NCI-H345 treated with DMSO at 0.1 percent for 48 hours (cell line): Measurements from ENCODE around the gene TSG101.

Source experiments
- DNase-seq: peaks from one replicate; lab custom pipeline; 2025; ENCODE audit not compliant: unreplicated experiment; lab: John Stamatoyannopoulos, UW

Gene TSG101

GRCh38 chr11:18495271-18495670 is 31.5 kb downstream of the TSG101 start:
- no peak for DNase-seq

- no peak for DNase-seq
Observed at GRCh38 chr11:18493310-18493709, 33.4 kb downstream of the TSG101 start.

GRCh38 chr11:18492888-18493287 is 33.9 kb downstream of the TSG101 start:
- DNase-seq: no peak

- DNase-seq: no peak
Observed at GRCh38 chr11:18491924-18492323, 34.8 kb downstream of the TSG101 start.

- no peak for DNase-seq
Observed at GRCh38 chr11:18490736-18491485, 35.8 kb downstream of the TSG101 start.

- DNase-seq: no peak
Observed at GRCh38 chr11:18490319-18490718, 36.4 kb downstream of the TSG101 start.

- DNase-seq: no peak
Observed at GRCh38 chr11:18485913-18486528, 40.7 kb downstream of the TSG101 start.

GRCh38 chr11:18479063-18479462 is 47.7 kb downstream of the TSG101 start:
- no peak for DNase-seq

GRCh38 chr11:18472587-18472986 is 54.2 kb downstream of the TSG101 start:
- DNase-seq: no peak

GRCh38 chr11:18471995-18472394 is 54.7 kb downstream of the TSG101 start:
- no peak for DNase-seq

- no peak for DNase-seq
Observed at GRCh38 chr11:18468961-18469360, 57.8 kb downstream of the TSG101 start.

- DNase-seq: no peak
Observed at GRCh38 chr11:18468059-18468458, 58.7 kb downstream of the TSG101 start.

- DNase-seq: no peak
Observed at GRCh38 chr11:18466402-18466801, 60.3 kb downstream of the TSG101 start.

- no peak for DNase-seq
Observed at GRCh38 chr11:18463439-18463838, 63.3 kb downstream of the TSG101 start.

- DNase-seq: no peak
Observed at GRCh38 chr11:18461909-18462308, 64.8 kb downstream of the TSG101 start.

- DNase-seq: no peak
Observed at GRCh38 chr11:18459634-18460033, 67.1 kb downstream of the TSG101 start.

- DNase-seq: no peak
Observed at GRCh38 chr11:18457450-18457849, 69.3 kb downstream of the TSG101 start.

- no peak for DNase-seq
Observed at GRCh38 chr11:18455686-18456372, 70.9 kb downstream of the TSG101 start, which contains the start of gene LDHAL6A. Gene LDHAL6A, plus strand, starts transcription at chr11:18455856. Its CDS starts 825 bp downstream, at chr11:18456681.

- DNase-seq: no peak
Observed at GRCh38 chr11:18452927-18453326, 73.8 kb downstream of the TSG101 start.

- no peak for DNase-seq
Observed at GRCh38 chr11:18449251-18449650, 77.5 kb downstream of the TSG101 start.

- DNase-seq: no peak
Observed at GRCh38 chr11:18438691-18439090, 88.1 kb downstream of the TSG101 start.
